ENCODE measurements around the gene RPRM.

The RPRM gene

DNA sequence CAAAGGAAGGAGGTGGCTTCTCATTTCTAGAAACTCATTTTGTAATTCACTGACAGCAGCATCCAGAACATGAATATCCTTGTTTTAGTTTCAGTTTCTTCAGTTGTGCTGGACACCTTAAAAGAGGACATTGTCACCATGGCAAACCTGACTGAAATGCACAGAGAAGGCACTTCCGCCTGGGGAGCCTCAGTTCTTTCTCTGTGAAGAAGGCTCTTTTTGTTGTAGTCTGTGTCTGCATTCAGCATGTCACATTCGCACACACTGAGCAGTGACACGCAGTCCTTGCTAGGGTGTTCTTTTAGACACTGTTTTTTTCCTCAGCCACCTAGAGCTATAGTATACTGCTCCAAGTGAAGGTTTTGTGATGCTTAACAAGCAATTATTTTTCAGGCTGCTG is 9.5 kb upstream of the RPRM start:
- no peak for TF ChIP-seq POLR2A (IDR thresholded peaks at IDR 0.05; ENCODE audit: low read depth, low read length)
- no peak for TF ChIP-seq POU2F2 (IDR thresholded peaks at IDR 0.05; ENCODE audit: low read depth, low read length)
- no peak for TF ChIP-seq POLR2AphosphoS5 (IDR thresholded peaks at IDR 0.05; ENCODE audit: low read depth, low read length)
- TF ChIP-seq PAX5 (IDR thresholded peaks at IDR 0.05; ENCODE audit: insufficient read depth, low read length, severe bottlenecking): no peak
- TF ChIP-seq TAF1 (IDR thresholded peaks at IDR 0.05; ENCODE audit: low read depth, low read length): no peak
- no peak for TF ChIP-seq SPI1 (IDR thresholded peaks at IDR 0.05; ENCODE audit: low read depth, low read length)
- no peak for FAIRE-seq
- DNase-seq (ENCODE audit: insufficient read length, low spot score): no peak

DNA sequence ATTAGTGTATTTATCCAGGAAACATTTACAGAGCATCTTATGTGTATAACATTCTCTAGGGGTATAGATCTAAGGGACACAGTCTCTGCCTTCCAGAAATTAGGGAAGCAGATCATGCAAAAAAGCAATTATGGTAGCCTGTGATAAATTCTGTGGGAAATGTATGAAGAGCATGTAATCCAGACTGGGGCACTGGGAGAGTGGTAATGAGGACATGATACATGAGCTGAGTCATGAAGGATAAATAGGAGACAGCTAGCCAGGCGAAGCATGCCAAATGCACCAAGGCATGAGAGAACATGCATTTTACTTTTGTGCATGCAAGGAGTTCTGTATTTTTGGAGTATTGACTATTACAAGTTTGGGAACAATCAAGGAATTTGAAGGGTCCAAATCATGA is 8.9 kb upstream of the RPRM start:
- FAIRE-seq: no peak
- TF ChIP-seq TAF1 (IDR thresholded peaks at IDR 0.05; ENCODE audit: low read depth, low read length) (no peak), POU2F2 (IDR thresholded peaks at IDR 0.05; ENCODE audit: low read depth, low read length) (no peak), SPI1 (IDR thresholded peaks at IDR 0.05; ENCODE audit: low read depth, low read length) (no peak), PAX5 (IDR thresholded peaks at IDR 0.05; ENCODE audit: insufficient read depth, low read length, severe bottlenecking) (no peak), POLR2A (IDR thresholded peaks at IDR 0.05; ENCODE audit: low read depth, low read length) (no peak), POLR2AphosphoS5 (IDR thresholded peaks at IDR 0.05; ENCODE audit: low read depth, low read length) (no peak)
- no peak for DNase-seq (ENCODE audit: insufficient read length, low spot score)

DNA sequence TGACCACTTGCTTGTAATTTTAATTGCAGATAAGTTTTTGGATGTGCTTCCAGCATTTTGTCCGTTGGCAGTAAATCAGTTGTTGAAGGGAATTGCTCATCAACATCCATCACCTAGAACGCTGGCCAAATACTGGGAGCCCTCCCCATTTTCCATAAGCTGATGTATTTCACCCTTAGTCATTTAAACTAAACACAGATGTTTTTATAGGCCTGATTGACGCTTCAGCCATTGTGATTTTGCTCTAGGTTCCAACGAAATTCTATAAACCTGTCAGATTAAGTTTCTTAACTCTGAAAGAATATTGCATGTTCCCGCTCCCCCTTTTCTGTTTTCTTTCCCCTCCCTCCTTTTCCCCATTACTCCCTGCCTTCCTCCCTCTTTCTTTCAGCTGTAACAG is 1.0 kb upstream of the RPRM start:
- no peak for DNase-seq (ENCODE audit: insufficient read length, low spot score)
- TF ChIP-seq POLR2AphosphoS5 (IDR thresholded peaks at IDR 0.05; ENCODE audit: low read depth, low read length) (no peak), PAX5 (IDR thresholded peaks at IDR 0.05; ENCODE audit: insufficient read depth, low read length, severe bottlenecking) (no peak), TAF1 (IDR thresholded peaks at IDR 0.05; ENCODE audit: low read depth, low read length) (no peak), POU2F2 (IDR thresholded peaks at IDR 0.05; ENCODE audit: low read depth, low read length) (no peak), POLR2A (IDR thresholded peaks at IDR 0.05; ENCODE audit: low read depth, low read length) (no peak), SPI1 (IDR thresholded peaks at IDR 0.05; ENCODE audit: low read depth, low read length) (no peak)
- FAIRE-seq: no peak

DNA sequence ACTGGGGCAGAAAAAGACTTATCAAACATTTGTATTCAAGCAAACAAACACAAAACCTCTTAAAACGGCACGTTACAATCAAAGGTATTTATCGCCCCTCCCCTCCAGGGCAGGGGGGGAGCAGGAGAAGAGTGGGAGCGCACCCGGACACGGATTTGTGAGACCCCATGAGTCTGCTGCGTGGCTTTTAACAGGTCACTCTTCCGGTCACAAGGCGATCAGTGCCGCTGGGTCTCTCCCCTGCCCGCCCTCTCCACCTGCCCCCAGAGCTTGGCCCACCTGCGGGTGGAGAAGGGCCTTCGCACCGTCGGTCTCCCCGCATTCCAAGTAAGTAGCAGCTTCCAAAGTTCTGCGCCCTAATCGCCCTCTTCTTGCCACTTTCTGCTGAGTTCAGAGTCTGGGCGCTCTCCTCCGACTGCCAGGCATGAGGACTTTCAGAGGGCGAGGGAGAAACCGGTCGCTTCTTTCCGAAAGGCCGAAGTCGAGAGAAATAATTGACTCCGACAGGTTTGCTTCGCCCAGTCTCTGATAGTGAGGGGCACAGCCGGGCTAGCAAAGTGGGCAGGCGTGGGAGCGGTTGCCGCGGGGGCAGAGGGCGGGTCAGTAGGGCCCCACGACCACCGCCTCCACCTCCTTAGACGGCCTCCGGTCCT is 800 bp downstream of the RPRM start:
- no peak for FAIRE-seq
- no peak for TF ChIP-seq POLR2A (IDR thresholded peaks at IDR 0.05; ENCODE audit: low read depth, low read length)
- no peak for DNase-seq (ENCODE audit: insufficient read length, low spot score)

DNA sequence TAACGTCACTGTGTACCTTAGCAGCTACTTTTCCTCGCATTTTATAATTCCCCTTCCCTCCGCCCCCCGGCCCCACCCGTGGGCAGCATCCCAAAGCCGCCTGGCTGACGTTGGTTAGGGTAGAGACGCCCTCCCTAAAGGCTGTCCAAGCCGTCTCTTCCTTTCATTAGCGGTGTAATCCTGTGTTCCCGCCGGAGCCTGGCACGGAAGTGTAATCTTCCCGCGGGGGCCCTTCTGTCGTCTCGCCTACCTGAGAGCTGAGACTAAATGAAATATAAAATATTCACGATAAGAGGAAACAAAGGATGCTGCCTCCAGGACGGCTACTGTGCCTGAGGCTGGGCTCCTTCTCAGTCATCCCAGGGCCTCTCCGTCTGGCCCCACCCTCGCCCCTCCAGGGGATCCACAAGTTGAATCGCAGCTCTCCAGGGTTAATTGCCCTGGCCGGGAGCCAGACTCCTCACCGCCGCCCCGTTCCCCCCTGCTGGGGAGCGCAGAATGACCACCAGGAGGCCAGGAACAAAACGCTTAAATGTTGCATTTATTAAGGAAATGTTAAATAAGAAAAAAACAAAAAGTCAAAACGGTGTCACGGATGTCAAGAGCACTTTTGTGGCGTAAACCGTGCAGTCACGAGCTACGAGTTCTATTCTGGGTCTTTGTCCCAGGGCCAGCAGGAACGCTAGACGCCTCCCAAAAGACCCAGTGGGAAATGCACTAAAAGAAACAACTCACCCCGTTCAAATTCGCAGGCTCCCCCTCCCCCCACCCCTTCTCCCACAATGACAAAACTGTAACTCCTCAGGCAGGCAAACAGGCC is 1.5 kb downstream of the RPRM start:
- FAIRE-seq (no peak), DNase-seq (ENCODE audit: insufficient read length, low spot score) (no peak)
- TF ChIP-seq PAX5 (IDR thresholded peaks at IDR 0.05; ENCODE audit: insufficient read depth, low read length, severe bottlenecking) (no peak), TAF1 (IDR thresholded peaks at IDR 0.05; ENCODE audit: low read depth, low read length) (no peak), SPI1 (IDR thresholded peaks at IDR 0.05; ENCODE audit: low read depth, low read length) (no peak), POLR2AphosphoS5 (IDR thresholded peaks at IDR 0.05; ENCODE audit: low read depth, low read length) (no peak), POU2F2 (IDR thresholded peaks at IDR 0.05; ENCODE audit: low read depth, low read length) (no peak), POLR2A (IDR thresholded peaks at IDR 0.05; ENCODE audit: low read depth, low read length) (no peak)

DNA sequence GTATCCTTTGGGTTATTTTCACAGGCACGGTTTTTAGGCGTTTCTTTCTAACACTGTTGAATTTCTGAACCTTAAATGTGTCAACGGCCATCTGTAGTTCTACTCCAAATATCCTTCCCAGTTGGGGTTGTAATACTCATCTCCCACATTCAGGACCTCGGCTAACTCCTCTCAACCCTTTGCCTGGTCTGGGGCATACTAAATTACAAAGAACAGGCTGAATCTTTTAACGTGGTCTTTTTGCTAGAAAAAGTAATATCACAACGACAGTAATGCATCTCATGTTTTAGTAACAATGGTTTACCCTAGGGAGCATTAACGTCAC is 2.1 kb downstream of the RPRM start:
- TF ChIP-seq SPI1 (IDR thresholded peaks at IDR 0.05; ENCODE audit: low read depth, low read length): no peak
- TF ChIP-seq POU2F2 (IDR thresholded peaks at IDR 0.05; ENCODE audit: low read depth, low read length): no peak
- TF ChIP-seq POLR2A (IDR thresholded peaks at IDR 0.05; ENCODE audit: low read depth, low read length): no peak
- no peak for TF ChIP-seq PAX5 (IDR thresholded peaks at IDR 0.05; ENCODE audit: insufficient read depth, low read length, severe bottlenecking)
- TF ChIP-seq POLR2AphosphoS5 (IDR thresholded peaks at IDR 0.05; ENCODE audit: low read depth, low read length): no peak
- TF ChIP-seq TAF1 (IDR thresholded peaks at IDR 0.05; ENCODE audit: low read depth, low read length): no peak
- DNase-seq (ENCODE audit: insufficient read length, low spot score): no peak
- FAIRE-seq: no peak

DNA sequence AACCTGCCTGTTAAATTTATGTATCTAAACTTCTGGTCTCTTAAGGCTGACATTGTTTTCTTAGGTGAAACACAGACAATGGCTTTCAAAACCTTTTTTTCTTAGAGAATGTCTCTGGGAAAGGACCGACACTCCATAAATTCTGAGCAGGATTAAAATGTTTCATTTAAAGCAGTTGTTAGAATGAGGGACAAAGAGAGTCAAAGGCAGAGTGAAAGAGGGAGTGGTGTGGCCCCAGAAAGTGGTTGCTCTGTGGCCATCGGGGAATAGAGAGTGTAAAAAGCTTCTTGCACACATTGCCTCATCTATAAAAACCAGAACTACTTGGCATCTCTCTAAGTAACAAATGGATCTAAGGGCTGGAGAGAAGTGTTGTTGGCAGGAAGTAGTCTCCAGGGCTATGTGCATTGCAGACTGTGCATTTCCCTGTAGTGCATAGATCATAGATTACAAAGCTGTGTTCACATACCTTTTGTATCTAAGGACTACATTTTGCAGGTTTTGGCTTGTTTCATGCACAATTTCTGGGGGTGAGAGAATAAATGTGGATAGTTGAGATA is 3.6 kb downstream of the RPRM start:
- FAIRE-seq (no peak), DNase-seq (ENCODE audit: insufficient read length, low spot score) (no peak)
- TF ChIP-seq POLR2A (IDR thresholded peaks at IDR 0.05; ENCODE audit: low read depth, low read length) (no peak), PAX5 (IDR thresholded peaks at IDR 0.05; ENCODE audit: insufficient read depth, low read length, severe bottlenecking) (no peak), POU2F2 (IDR thresholded peaks at IDR 0.05; ENCODE audit: low read depth, low read length) (no peak), TAF1 (IDR thresholded peaks at IDR 0.05; ENCODE audit: low read depth, low read length) (no peak), POLR2AphosphoS5 (IDR thresholded peaks at IDR 0.05; ENCODE audit: low read depth, low read length) (no peak), SPI1 (IDR thresholded peaks at IDR 0.05; ENCODE audit: low read depth, low read length) (no peak)

DNA sequence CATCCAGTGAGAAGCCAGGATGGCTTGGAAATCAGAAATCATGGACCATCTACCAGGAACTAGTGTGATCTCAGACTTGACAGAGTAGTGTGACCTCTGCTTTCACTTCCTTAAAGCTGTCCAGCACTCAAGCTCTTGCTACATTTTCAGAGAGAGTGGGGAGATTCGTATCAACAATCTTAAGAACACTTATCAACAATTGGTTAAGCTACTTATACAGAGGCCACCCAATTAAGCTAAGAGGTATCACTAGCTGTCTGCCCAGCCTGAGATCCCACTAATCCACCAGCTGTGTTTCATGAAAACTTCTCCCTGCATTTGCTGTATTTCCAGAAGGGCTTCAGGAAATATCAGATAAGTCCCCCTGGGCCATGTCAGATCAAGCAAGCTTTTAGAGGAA is 4.2 kb downstream of the RPRM start:
- DNase-seq (ENCODE audit: insufficient read length, low spot score): no peak
- TF ChIP-seq POLR2AphosphoS5 (IDR thresholded peaks at IDR 0.05; ENCODE audit: low read depth, low read length): no peak
- no peak for TF ChIP-seq POU2F2 (IDR thresholded peaks at IDR 0.05; ENCODE audit: low read depth, low read length)
- TF ChIP-seq SPI1 (IDR thresholded peaks at IDR 0.05; ENCODE audit: low read depth, low read length): peak; percentile 78
- TF ChIP-seq POLR2A (IDR thresholded peaks at IDR 0.05; ENCODE audit: low read depth, low read length): no peak
- TF ChIP-seq TAF1 (IDR thresholded peaks at IDR 0.05; ENCODE audit: low read depth, low read length): no peak

DNA sequence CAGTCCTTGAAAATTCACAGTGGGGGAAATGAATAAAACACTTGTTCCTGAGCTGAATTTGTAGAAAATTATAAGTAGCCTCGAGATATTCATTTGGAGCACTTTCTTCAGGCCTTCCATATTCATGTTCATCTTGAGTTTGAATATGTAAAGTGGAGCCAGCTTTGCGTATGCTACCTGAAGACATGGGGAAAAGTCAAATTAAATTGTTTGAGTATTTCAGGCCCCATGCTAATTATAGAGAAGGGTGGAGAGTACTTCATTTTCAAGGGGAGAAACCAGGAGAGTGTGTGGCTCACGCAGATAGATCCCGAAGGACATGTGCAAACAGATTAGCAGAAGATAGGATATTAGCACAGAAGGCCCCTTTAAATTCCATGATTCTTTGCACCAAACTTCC is 7.7 kb downstream of the RPRM start:
- DNase-seq (ENCODE audit: insufficient read length, low spot score) (no peak), FAIRE-seq (no peak)
- TF ChIP-seq POLR2A (IDR thresholded peaks at IDR 0.05; ENCODE audit: low read depth, low read length) (no peak), POU2F2 (IDR thresholded peaks at IDR 0.05; ENCODE audit: low read depth, low read length) (no peak)

More for the DNA sequence above, 4.2 kb downstream of the RPRM start:
- FAIRE-seq: no peak

DNA sequence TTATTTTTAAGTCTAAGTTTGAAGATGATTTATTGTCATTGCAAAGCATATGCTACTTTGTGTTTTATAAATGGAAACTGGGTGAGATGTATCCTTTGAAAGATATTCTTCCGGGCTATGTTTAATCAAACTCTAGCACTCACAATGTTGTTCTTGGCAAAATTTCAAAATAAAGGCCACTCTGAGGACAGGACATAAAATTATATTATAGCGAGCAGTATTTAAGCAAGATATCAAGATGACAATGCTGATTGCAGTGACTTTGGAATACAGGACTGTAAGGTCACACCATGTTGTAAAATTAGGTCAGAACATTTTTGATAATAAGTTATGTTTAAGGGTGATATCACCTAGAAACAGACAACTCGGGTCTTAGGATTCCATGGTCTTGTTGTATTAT is 14.2 kb downstream of the RPRM start:
- no peak for TF ChIP-seq PAX5 (IDR thresholded peaks at IDR 0.05; ENCODE audit: insufficient read depth, low read length, severe bottlenecking)
- TF ChIP-seq TAF1 (IDR thresholded peaks at IDR 0.05; ENCODE audit: low read depth, low read length): no peak
- no peak for TF ChIP-seq POLR2A (IDR thresholded peaks at IDR 0.05; ENCODE audit: low read depth, low read length)
- no peak for TF ChIP-seq SPI1 (IDR thresholded peaks at IDR 0.05; ENCODE audit: low read depth, low read length)
- no peak for TF ChIP-seq POLR2AphosphoS5 (IDR thresholded peaks at IDR 0.05; ENCODE audit: low read depth, low read length)
- no peak for TF ChIP-seq POU2F2 (IDR thresholded peaks at IDR 0.05; ENCODE audit: low read depth, low read length)
- no peak for FAIRE-seq
- DNase-seq (ENCODE audit: insufficient read length, low spot score): no peak

All from GM12891 (cell line).